Keratinocyte (primary cell): ENCODE results near the gene FBXO10. TPM values are rescaled to one million over a fixed set of nuclear protein-coding genes. Genes with fewer than 3 reads are reported as not detected.

Experiments used
- DNase-seq: peaks from one replicate; pipeline ENCODE4 v3.0.0-alpha.2; 2011; ENCODE audit warnings: low read depth, missing footprints, low spot score
- FAIRE-seq: peaks from 2 replicates; lab custom pipeline; 2011; peaks lifted over from hg19 to GRCh38; lab: Jason Lieb, UNC
- H2AFZ ChIP-seq: 2 replicates; pipeline ENCODE4 v1.6.0; 2012; ENCODE audit warnings: low read length, control low read depth, inconsistent platforms; ENCODE audit not compliant: control insufficient read depth
- H3K27ac ChIP-seq: 2 replicates; pipeline ENCODE4 v1.5.1; 2011; ENCODE audit warnings: low read length; ENCODE audit not compliant: control insufficient read depth, insufficient read depth
- H3K27me3 ChIP-seq: 3 replicates; pipeline ENCODE4 v1.6.0; 2011; ENCODE audit warnings: low read length; ENCODE audit not compliant: control insufficient read depth, insufficient read depth; ENCODE audit errors: extremely low read depth
- H3K36me3 ChIP-seq, 2 experiments: 2 replicates in 1 of 2; 3 replicates in 1 of 2; pipeline ENCODE4 v1.5.1; 2011; ENCODE audit warnings: low read length in 2 of 2, mild to moderate bottlenecking in 1 of 2; ENCODE audit not compliant: control insufficient read depth in 2 of 2, insufficient read depth in 2 of 2; ENCODE audit errors: extremely low read depth in 1 of 2
- H3K4me1 ChIP-seq: 3 replicates; pipeline ENCODE4 v1.5.1; 2011; ENCODE audit warnings: low read length; ENCODE audit not compliant: control insufficient read depth, insufficient read depth; ENCODE audit errors: extremely low read depth
- H3K4me2 ChIP-seq: 3 replicates; pipeline ENCODE4 v1.6.0; 2011; ENCODE audit warnings: low read depth, low read length; ENCODE audit not compliant: control insufficient read depth, insufficient read depth; ENCODE audit errors: extremely low read depth
- H3K4me3 ChIP-seq, 3 experiments: fragments of 200-600 bp in 1 of 3; sonication (generic) in 1 of 3; 2 replicates in 2 of 3; 3 replicates in 1 of 3; pipeline ENCODE4 v1.5.1; 2011 to 2016; ENCODE audit warnings: low read length in 3 of 3, mild to moderate bottlenecking in 3 of 3, control low read depth in 2 of 3, inconsistent platforms in 1 of 3, low read depth in 1 of 3, mixed read lengths in 1 of 3, mixed run types in 1 of 3, moderate library complexity in 1 of 3; ENCODE audit not compliant: control insufficient read depth in 2 of 3, insufficient read depth in 2 of 3; ENCODE audit errors: extremely low read depth in 1 of 3
- H3K79me2 ChIP-seq: 2 replicates; pipeline ENCODE4 v1.6.0; 2012; ENCODE audit warnings: low read length; ENCODE audit not compliant: control insufficient read depth, insufficient read depth
- H3K9ac ChIP-seq: 3 replicates; pipeline ENCODE4 v1.6.0; 2011; ENCODE audit warnings: low read length; ENCODE audit not compliant: control insufficient read depth, insufficient read depth; ENCODE audit errors: extremely low read depth
- H3K9me1 ChIP-seq: 3 replicates; pipeline ENCODE4 v1.6.0; 2011; ENCODE audit warnings: low read length; ENCODE audit not compliant: control insufficient read depth, insufficient read depth; ENCODE audit errors: extremely low read depth
- H3K9me3 ChIP-seq: 2 replicates; pipeline ENCODE4 v1.5.1; 2012; ENCODE audit warnings: low read depth, low read length; ENCODE audit not compliant: control insufficient read depth
- H4K20me1 ChIP-seq: 3 replicates; pipeline ENCODE4 v1.6.0; 2011; ENCODE audit warnings: low read length; ENCODE audit not compliant: control insufficient read depth, insufficient read depth; ENCODE audit errors: extremely low read depth
- EZH2 ChIP-seq: IDR thresholded peaks from one replicate; pipeline ENCODE4 v1.6.1; 2012; ENCODE audit warnings: inconsistent platforms, mild to moderate bottlenecking, low read length, moderate library complexity
- dilution Hi-C: fragments of 300-500 bp; cut with MboI; formaldehyde crosslinking; loops from one replicate; pipeline ENCODE4 v1.7.0; 2020; ENCODE audit warnings: low sequenced_read_pairs; ENCODE audit not compliant: extremely low pct_ligation_motif_present
- polyA plus RNA-seq, 5 experiments: library from polyadenylated mRNA; depleted of rRNA in 3 of 5; stranded (reverse) in 3 of 5; stranded (forward) in 1 of 5; unstranded in 1 of 5; fragments of >200 nt; gene quantifications; 1 replicate in 1 of 5; 2 replicates in 3 of 5; 3 replicates in 1 of 5; pipeline versions ENCODE4 v1.2.1 to v1.2.3, GENCODE V29; 2011 to 2012; ENCODE audit warnings: missing spikeins in 2 of 5, low read depth in 1 of 5, low replicate concordance in 1 of 5
- TF ChIP-seq, protein P1 (sequence below), 3 experiments: IDR thresholded peaks in 1 of 3; conservative IDR thresholded peaks in 1 of 3; optimal IDR thresholded peaks in 1 of 3; 2 replicates in 2 of 3; 3 replicates in 1 of 3; pipeline versions ENCODE3 to v1.5.1; 2011; ENCODE audit warnings: low read length in 3 of 3, mild to moderate bottlenecking in 3 of 3, moderate library complexity in 2 of 3, control low read depth in 1 of 3, inconsistent platforms in 1 of 3; ENCODE audit not compliant: insufficient read depth in 2 of 3; ENCODE audit errors: extremely low read depth in 1 of 3

The FBXO10 gene
- polyA plus RNA-seq, 1 donor (not counting 4 experiments of a cell fraction or from before 2014, with no cell fraction given): 4.1 TPM

- DNase-seq (no peak), FAIRE-seq (no peak)
- H3K4me1 ChIP-seq: no peaks in the 10 kb centered on the region
- no peak overlapping the region for H3K4me3 ChIP-seq
- H3K4me2 ChIP-seq: no peak overlapping the region
- no peak for TF ChIP-seq EZH2
- TF ChIP-seq, protein P1, sequence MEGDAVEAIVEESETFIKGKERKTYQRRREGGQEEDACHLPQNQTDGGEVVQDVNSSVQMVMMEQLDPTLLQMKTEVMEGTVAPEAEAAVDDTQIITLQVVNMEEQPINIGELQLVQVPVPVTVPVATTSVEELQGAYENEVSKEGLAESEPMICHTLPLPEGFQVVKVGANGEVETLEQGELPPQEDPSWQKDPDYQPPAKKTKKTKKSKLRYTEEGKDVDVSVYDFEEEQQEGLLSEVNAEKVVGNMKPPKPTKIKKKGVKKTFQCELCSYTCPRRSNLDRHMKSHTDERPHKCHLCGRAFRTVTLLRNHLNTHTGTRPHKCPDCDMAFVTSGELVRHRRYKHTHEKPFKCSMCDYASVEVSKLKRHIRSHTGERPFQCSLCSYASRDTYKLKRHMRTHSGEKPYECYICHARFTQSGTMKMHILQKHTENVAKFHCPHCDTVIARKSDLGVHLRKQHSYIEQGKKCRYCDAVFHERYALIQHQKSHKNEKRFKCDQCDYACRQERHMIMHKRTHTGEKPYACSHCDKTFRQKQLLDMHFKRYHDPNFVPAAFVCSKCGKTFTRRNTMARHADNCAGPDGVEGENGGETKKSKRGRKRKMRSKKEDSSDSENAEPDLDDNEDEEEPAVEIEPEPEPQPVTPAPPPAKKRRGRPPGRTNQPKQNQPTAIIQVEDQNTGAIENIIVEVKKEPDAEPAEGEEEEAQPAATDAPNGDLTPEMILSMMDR (optimal IDR thresholded peaks at IDR 0.05 in 1 of 3, IDR thresholded peaks at IDR 0.05 in 1 of 3, conservative IDR thresholded peaks at IDR 0.05 in 1 of 3; ENCODE audit: extremely low read depth in 1 of 3, insufficient read depth in 2 of 3, low read length in 3 of 3): no peak
- dilution Hi-C loops: loop anchor here (25.0 kb wide), 1 partner anchor 96 kb away; the partner anchor contains the start of gene POLR1E
- H3K79me2 ChIP-seq: peaks cover 44% of the 10 kb centered on the region
- no peaks in the 10 kb centered on the region for H4K20me1 ChIP-seq
- no peaks in the 10 kb centered on the region for H3K27me3 ChIP-seq
- peaks cover 21 to 42% of the 10 kb centered on the region in 2 experiments for H3K36me3 ChIP-seq
- no peaks in the 10 kb centered on the region for H3K9me3 ChIP-seq
- H3K27ac ChIP-seq: no peak overlapping the region
- H3K9ac ChIP-seq: no peak overlapping the region
- no peak overlapping the region for H2AFZ ChIP-seq
- H3K9me1 ChIP-seq: no peaks in the 10 kb centered on the region
Observed at GRCh38 chr9:37583522-37584121, 7.4 kb upstream of the FBXO10 start.

DNA sequence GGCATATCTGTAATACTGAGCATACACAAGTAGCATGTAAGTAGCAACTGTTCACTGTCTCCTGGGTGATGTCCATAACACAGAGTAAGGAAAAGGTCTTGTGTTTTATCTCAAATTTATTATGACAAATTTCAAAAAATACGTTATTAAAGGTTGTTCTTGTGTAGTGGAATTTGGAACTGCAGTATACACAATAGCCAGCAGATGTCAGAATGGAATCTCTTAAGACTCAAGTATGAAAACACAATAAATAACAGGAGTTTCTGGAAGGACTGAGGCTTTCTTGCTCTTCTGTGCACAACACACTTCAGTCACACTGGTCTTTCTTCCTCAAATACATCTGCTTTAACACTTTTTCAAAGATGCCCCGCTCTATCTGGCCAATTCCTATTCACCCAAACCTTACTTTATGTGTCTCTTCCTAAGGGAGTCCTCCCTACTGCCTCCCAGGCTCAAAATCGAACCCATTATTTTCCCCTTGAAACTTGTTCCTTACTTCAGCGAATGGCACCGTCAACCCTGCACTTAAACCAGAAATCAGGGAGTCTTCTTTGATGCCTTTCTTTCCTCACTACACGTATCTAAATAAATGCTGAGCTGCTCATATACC lies 6.5 kb upstream of the FBXO10 start:
- dilution Hi-C loops: loop anchor here (25.0 kb wide), 1 partner anchor 95 kb away; the partner anchor contains the start of gene POLR1E
- Histone ChIP-seq H3K79me2 (peaks cover 34% of the 10 kb centered on the region), H3K9me1 (no peaks in the 10 kb centered on the region), H3K4me3 (no peak overlapping the region), H3K36me3 (peaks cover 20 to 33% of the 10 kb centered on the region in 2 experiments), H3K27ac (no peak overlapping the region), H4K20me1 (no peaks in the 10 kb centered on the region), H3K4me2 (no peak overlapping the region), H3K9me3 (no peaks in the 10 kb centered on the region), H3K9ac (no peak overlapping the region), H3K4me1 (no peaks in the 10 kb centered on the region), H3K27me3 (no peaks in the 10 kb centered on the region), H2AFZ (no peak overlapping the region)
- FAIRE-seq (peak; percentile 46), DNase-seq (no peak)
- no peak for TF ChIP-seq EZH2
- TF ChIP-seq, protein P1 (optimal IDR thresholded peaks at IDR 0.05 in 1 of 3, IDR thresholded peaks at IDR 0.05 in 1 of 3, conservative IDR thresholded peaks at IDR 0.05 in 1 of 3; ENCODE audit: extremely low read depth in 1 of 3, insufficient read depth in 2 of 3, low read length in 3 of 3): peak in 2 of 3 experiments; percentile 55 to 66
